HEK293 (cell line): Measurements from ENCODE around the gene CECR2.

Source experiments
- CTCF ChIA-PET: fragments of 350-600 bp; formaldehyde crosslinking; extraction: SDS; loops from one replicate; lab custom pipeline; 2021; ENCODE audit warnings: antibody characterized with exemption; lab: Yijun Ruan, JAX
- POLR2A ChIA-PET: fragments of 300-600 bp; formaldehyde crosslinking; extraction: SDS; loops from one replicate; lab custom pipeline; 2020; ENCODE audit warnings: antibody characterized with exemption, inconsistent platforms; lab: Yijun Ruan, JAX
- H3K27ac ChIP-seq: fragments of 200-500 bp; sonication (Bioruptor generic); 2 replicates; pipeline ENCODE4 v1.5.1; 2014; ENCODE audit warnings: low read depth, low read length, control low read depth, inconsistent platforms; ENCODE audit errors: extremely low read depth
- H3K36me3 ChIP-seq, 2 experiments: fragments of 200-500 bp in 1 of 2; sonication (Bioruptor generic) in 1 of 2; 1 replicate in 1 of 2; 2 replicates in 1 of 2; pipeline ENCODE4 v1.5.1; 2014 to 2017; ENCODE audit warnings: inconsistent platforms in 2 of 2, low read length in 2 of 2; ENCODE audit not compliant: control insufficient read depth in 2 of 2, insufficient read depth in 1 of 2
- H3K4me1 ChIP-seq: fragments of 200-500 bp; sonication (Bioruptor generic); 2 replicates; pipeline ENCODE4 v1.5.1; 2014; ENCODE audit warnings: mild to moderate bottlenecking, low read length, inconsistent platforms; ENCODE audit not compliant: control insufficient read depth, insufficient read depth
- H3K4me3 ChIP-seq: 2 replicates; pipeline ENCODE4 v1.5.1; 2011; ENCODE audit warnings: low read depth, mild to moderate bottlenecking, control low read depth, low read length, moderate library complexity
- H3K9me3 ChIP-seq: fragments of 200-500 bp; sonication (Bioruptor generic); 2 replicates; pipeline ENCODE4 v1.5.1; 2014; ENCODE audit warnings: low read depth, low read length, inconsistent platforms; ENCODE audit not compliant: control insufficient read depth, insufficient read depth
- EGR2 ChIP-seq: fragments of 450-650 bp; formaldehyde crosslinking; IDR thresholded peaks from 2 replicates; pipeline ENCODE4 v1.5.1; 2016; ENCODE audit warnings: low read depth, missing biosample characterization, missing genetic modification characterization
- SCRT1 ChIP-seq: fragments of 450-650 bp; formaldehyde crosslinking; IDR thresholded peaks from 2 replicates; pipeline ENCODE4 v1.5.1; 2016; ENCODE audit warnings: missing biosample characterization, missing genetic modification characterization, borderline replicate concordance
- SETDB1 ChIP-seq: IDR thresholded peaks from one replicate; pipeline ENCODE4 v1.6.1; 2017; ENCODE audit warnings: mild to moderate bottlenecking, low read length, moderate library complexity, mixed read lengths; ENCODE audit not compliant: insufficient read length
- ZBTB17 ChIP-seq: fragments of 450-650 bp; formaldehyde crosslinking; IDR thresholded peaks from 2 replicates; pipeline ENCODE4 v1.5.1; 2016; ENCODE audit warnings: missing biosample characterization, missing genetic modification characterization
- ZBTB20 ChIP-seq: fragments of 450-650 bp; formaldehyde crosslinking; IDR thresholded peaks from 2 replicates; pipeline ENCODE4 v1.5.1; 2016; ENCODE audit warnings: missing biosample characterization, missing genetic modification characterization
- ZEB2 ChIP-seq: fragments of 450-650 bp; formaldehyde crosslinking; IDR thresholded peaks from 2 replicates; pipeline ENCODE4 v1.5.1; 2016; ENCODE audit warnings: missing biosample characterization, missing genetic modification characterization
- ZNF155 ChIP-seq: fragments of 450-650 bp; formaldehyde crosslinking; IDR thresholded peaks from 2 replicates; pipeline ENCODE4 v1.5.1; 2016; ENCODE audit warnings: missing biosample characterization, missing genetic modification characterization
- ZNF2 ChIP-seq: fragments of 450-650 bp; formaldehyde crosslinking; IDR thresholded peaks from 2 replicates; pipeline ENCODE4 v1.5.1; 2016; ENCODE audit warnings: missing biosample characterization, missing genetic modification characterization
- ZNF324 ChIP-seq: fragments of 450-650 bp; formaldehyde crosslinking; IDR thresholded peaks from 2 replicates; pipeline ENCODE4 v1.5.1; 2016; ENCODE audit warnings: missing biosample characterization, missing genetic modification characterization
- ZNF335 ChIP-seq: fragments of 450-650 bp; formaldehyde crosslinking; conservative IDR thresholded peaks from 2 replicates; pipeline ENCODE4 v1.5.1; 2016; ENCODE audit warnings: missing biosample characterization, missing genetic modification characterization
- ZNF416 ChIP-seq: fragments of 450-650 bp; formaldehyde crosslinking; IDR thresholded peaks from 2 replicates; pipeline ENCODE4 v1.5.1; 2016; ENCODE audit warnings: missing biosample characterization, missing genetic modification characterization
- ZNF423 ChIP-seq: fragments of 450-650 bp; formaldehyde crosslinking; IDR thresholded peaks from 2 replicates; pipeline ENCODE4 v1.5.1; 2016; ENCODE audit warnings: missing biosample characterization, missing genetic modification characterization
- ZNF433 ChIP-seq: fragments of 450-650 bp; formaldehyde crosslinking; IDR thresholded peaks from 2 replicates; pipeline ENCODE4 v1.5.1; 2016; ENCODE audit warnings: missing biosample characterization, missing genetic modification characterization, low read depth
- ZNF488 ChIP-seq: fragments of 450-650 bp; formaldehyde crosslinking; IDR thresholded peaks from 2 replicates; pipeline ENCODE4 v1.5.1; 2016; ENCODE audit warnings: missing biosample characterization, missing genetic modification characterization
- ZNF549 ChIP-seq: fragments of 450-650 bp; IDR thresholded peaks from 2 replicates; pipeline ENCODE4 v1.5.1; 2018; ENCODE audit warnings: missing biosample characterization, missing genetic modification characterization, mild to moderate bottlenecking, inconsistent platforms, moderate library complexity
- ZNF596 ChIP-seq: fragments of 450-650 bp; IDR thresholded peaks from 2 replicates; pipeline ENCODE4 v1.5.0; 2018; ENCODE audit warnings: missing biosample characterization, mild to moderate bottlenecking, missing genetic modification characterization, moderate library complexity
- ZNF654 ChIP-seq: fragments of 450-650 bp; formaldehyde crosslinking; IDR thresholded peaks from 2 replicates; pipeline ENCODE4 v1.5.1; 2016; ENCODE audit warnings: low read depth, missing biosample characterization, missing genetic modification characterization
- ZNF660 ChIP-seq: fragments of 450-650 bp; IDR thresholded peaks from 2 replicates; pipeline ENCODE4 v1.5.1; 2018; ENCODE audit warnings: missing biosample characterization, mild to moderate bottlenecking, missing genetic modification characterization
- ZNF692 ChIP-seq: fragments of 450-650 bp; formaldehyde crosslinking; IDR thresholded peaks from 2 replicates; pipeline ENCODE4 v1.5.1; 2016; ENCODE audit warnings: missing biosample characterization, missing genetic modification characterization
- ZNF785 ChIP-seq: fragments of 450-650 bp; formaldehyde crosslinking; IDR thresholded peaks from 2 replicates; pipeline ENCODE4 v1.5.1; 2016; ENCODE audit warnings: missing biosample characterization, missing genetic modification characterization
- ZNF843 ChIP-seq: fragments of 450-650 bp; formaldehyde crosslinking; IDR thresholded peaks from 2 replicates; pipeline ENCODE4 v1.5.1; 2016; ENCODE audit warnings: missing biosample characterization, missing genetic modification characterization
- ZSCAN23 ChIP-seq: fragments of 450-650 bp; formaldehyde crosslinking; IDR thresholded peaks from 2 replicates; pipeline ENCODE4 v1.5.1; 2016; ENCODE audit warnings: missing biosample characterization, missing genetic modification characterization
- TF ChIP-seq, protein P1 (sequence below): fragments of 450-650 bp; formaldehyde crosslinking; IDR thresholded peaks from 2 replicates; pipeline ENCODE4 v1.5.1; 2016; ENCODE audit warnings: missing biosample characterization, missing genetic modification characterization
- TF ChIP-seq, protein P2 (sequence below): fragments of 450-650 bp; formaldehyde crosslinking; IDR thresholded peaks from 2 replicates; pipeline ENCODE4; 2016; ENCODE audit warnings: missing biosample characterization, missing genetic modification characterization

Gene CECR2

DNA sequence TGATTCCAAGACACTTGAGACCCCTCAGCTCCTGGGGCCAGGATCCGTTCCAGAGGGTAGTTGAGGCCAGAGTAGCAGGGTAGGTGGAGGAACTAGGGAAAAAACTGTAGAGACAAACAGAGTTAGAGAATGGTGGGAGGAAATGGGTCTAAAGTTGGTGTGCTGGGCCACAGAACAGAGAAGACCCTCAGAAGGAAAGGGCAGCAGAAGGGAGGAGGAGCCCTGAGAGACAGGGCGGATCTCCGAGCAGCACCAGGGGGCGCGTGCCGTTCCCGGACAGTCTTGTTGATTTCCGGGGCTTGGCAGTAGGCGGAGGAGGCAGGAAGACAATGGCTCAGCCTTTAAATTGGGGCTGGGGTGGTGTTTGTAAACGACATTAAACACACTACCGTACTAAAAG, 2.4 kb upstream of the CECR2 start (continued):
- TF ChIP-seq, protein P1, sequence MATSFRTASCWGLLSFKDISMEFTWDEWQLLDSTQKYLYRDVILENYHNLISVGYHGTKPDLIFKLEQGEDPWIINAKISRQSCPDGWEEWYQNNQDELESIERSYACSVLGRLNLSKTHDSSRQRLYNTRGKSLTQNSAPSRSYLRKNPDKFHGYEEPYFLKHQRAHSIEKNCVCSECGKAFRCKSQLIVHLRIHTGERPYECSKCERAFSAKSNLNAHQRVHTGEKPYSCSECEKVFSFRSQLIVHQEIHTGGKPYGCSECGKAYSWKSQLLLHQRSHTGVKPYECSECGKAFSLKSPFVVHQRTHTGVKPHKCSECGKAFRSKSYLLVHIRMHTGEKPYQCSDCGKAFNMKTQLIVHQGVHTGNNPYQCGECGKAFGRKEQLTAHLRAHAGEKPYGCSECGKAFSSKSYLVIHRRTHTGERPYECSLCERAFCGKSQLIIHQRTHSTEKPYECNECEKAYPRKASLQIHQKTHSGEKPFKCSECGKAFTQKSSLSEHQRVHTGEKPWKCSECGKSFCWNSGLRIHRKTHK (tag by site-specific recombination) = no peak
- TF ChIP-seq ZNF549 (tag by site-specific recombination) (no peak), SCRT1 (tag by site-specific recombination) (no peak), ZNF488 (no peak), ZBTB17 (tag by site-specific recombination) (peak; percentile 91), ZEB2 (tag by site-specific recombination) (no peak), ZNF423 (tag by site-specific recombination) (no peak), ZNF660 (tag by site-specific recombination) (no peak), ZNF155 (tag by site-specific recombination) (no peak)
- TF ChIP-seq, all 188 proteins: peak for 22

DNA sequence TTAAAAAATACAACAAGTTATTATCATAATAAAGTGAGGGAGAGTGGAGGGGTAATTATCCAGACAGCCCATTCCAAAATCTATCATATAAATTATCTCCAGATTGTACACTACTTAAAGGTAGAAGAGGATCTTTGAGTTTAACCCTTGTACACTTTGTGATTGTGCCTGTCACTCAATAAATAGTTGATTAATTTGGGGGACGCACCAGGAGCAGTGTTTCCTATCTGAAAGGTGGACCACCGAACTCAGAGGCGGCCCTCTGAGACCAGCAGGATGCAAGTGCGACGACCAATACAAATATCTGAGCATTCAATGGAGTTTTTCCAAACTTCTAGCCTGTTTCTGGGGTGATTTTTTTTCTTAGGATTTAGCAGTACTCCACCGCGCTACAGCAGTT, 1.1 kb upstream of the CECR2 start:
- Histone ChIP-seq H3K9me3 (no peaks in the 10 kb centered on the region), H3K27ac (peak overlapping the region; percentile 93; the same call in 1 of the 2 replicates), H3K4me1 (peaks cover 3% of the 10 kb centered on the region), H3K4me3 (peak overlapping the region; percentile 92), H3K36me3 (no peaks in the 10 kb centered on the region)
- TF ChIP-seq ZNF785 (0 out of 2 replicates have a peak, but pooled peaks have one; percentile 18), ZNF843 (tag by site-specific recombination) (no peak)
- CTCF ChIA-PET = interaction anchor here (0.6 to 4.5 kb wide), 6 partner anchors 12 to 196 kb away, joined by 3 to 35 read pairs (median 3); no protein-coding TSS in a partner anchor
- POLR2A ChIA-PET = interaction anchor here (0.6 to 4.6 kb wide), 13 partner anchors 8 to 271 kb away, joined by 3 to 25 read pairs (median 3); partner anchors contain the start of genes BCL2L13 and HDHD5

DNA sequence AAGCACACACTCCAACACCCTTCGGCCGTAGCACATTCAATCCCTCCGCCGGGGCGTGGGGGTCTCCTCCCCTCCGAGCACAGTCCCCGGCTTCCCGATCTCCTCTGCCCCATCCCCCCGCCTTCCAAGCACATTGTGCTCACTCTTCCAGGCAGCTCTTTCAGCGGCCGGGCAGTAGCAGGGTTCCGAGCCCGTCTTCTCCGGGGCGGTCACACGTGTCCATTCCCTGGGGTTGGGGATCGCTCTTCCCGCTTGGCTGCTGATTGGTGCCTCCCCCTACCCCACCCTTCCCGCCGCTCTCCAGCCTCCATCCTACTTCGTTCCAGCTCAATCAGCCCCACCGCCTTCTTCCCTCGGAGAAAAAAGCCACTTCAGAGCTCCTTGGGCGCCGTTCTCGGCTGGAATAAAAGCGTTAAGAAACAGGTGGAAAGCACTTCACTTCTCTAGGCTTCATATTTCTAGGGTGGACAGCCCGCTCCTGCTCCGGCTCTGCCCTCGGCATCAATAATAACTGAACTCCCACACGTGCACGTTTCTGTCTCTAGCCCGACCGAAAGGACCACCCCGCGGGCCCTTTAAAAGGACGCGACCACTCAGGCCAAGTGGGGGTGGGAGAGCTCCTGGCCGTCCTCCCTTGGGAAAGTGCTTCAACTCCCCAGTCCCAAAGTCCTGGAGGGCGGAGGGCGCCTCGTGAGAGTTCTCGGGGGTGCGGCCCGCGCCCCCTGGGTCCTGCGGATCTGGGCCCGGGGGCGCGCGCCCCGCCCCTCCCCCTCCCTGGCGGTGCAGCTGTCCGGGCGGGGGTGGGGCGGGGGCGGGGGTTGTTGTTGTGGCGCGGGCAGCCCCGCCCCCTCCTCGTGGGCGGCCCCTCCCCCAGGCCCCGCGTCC, 464 bp upstream of the CECR2 start:
- ChIA-PET POLR2A (interaction anchor here (0.5 to 4.6 kb wide), 19 partner anchors 8 to 709 kb away, joined by 3 to 25 read pairs (median 3); partner anchors contain the start of genes BCL2L13, HDHD5 and PEX26), CTCF (interaction anchor here (0.6 to 4.5 kb wide), 6 partner anchors 14 to 271 kb away, joined by 3 to 35 read pairs (median 4); no protein-coding TSS in a partner anchor)
- peaks cover 3% of the 10 kb centered on the region for H3K4me1 ChIP-seq
- H3K36me3 ChIP-seq = no peaks in the 10 kb centered on the region
- peak overlapping the region; percentile 93 for H3K27ac ChIP-seq
- H3K4me3 ChIP-seq = peak overlapping the region; percentile 92
- no peaks in the 10 kb centered on the region for H3K9me3 ChIP-seq
- peak; percentile 15 for TF ChIP-seq EGR2 (tag by site-specific recombination)
- TF ChIP-seq, protein P2, sequence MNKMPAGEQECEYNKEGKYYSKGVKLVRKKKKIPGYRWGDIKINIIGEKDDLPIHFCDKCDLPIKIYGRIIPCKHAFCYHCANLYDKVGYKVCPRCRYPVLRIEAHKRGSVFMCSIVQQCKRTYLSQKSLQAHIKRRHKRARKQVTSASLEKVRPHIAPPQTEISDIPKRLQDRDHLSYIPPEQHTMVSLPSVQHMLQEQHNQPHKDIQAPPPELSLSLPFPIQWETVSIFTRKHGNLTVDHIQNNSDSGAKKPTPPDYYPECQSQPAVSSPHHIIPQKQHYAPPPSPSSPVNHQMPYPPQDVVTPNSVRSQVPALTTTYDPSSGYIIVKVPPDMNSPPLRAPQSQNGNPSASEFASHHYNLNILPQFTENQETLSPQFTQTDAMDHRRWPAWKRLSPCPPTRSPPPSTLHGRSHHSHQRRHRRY (tag by site-specific recombination) = no peak
- peak; percentile 72 for TF ChIP-seq ZNF2 (tag by site-specific recombination)
- no peak for TF ChIP-seq ZNF654 (tag by site-specific recombination)
- TF ChIP-seq ZNF692 (tag by site-specific recombination) = peak; percentile 81
- TF ChIP-seq ZNF433 (tag by site-specific recombination) = no peak
- TF ChIP-seq ZNF416 (tag by site-specific recombination) = no peak
- peak; percentile 79; the same call in 1 of the 2 replicates for TF ChIP-seq ZSCAN23 (tag by site-specific recombination)
- TF ChIP-seq SETDB1 = no peak
- TF ChIP-seq ZNF335 (tag by site-specific recombination) = peak; percentile 92
- TF ChIP-seq ZNF324 (tag by site-specific recombination) = peak; percentile 71; the same call in 1 of the 2 replicates
- peak; percentile 94 for TF ChIP-seq ZBTB20 (tag by site-specific recombination)
- no peak for TF ChIP-seq ZNF596 (tag by site-specific recombination)
- no peak for TF ChIP-seq ZNF423 (tag by site-specific recombination)
